Upper lobe of left lung (tissue), 4 donors: Measurements from ENCODE around the gene SLIT1.

Experiments used
- POLR2A ChIP-seq, 4 donors: fragments of 450-650 bp; IDR thresholded peaks; one replicate each; pipeline ENCODE4 v1.5.1; 2016 to 2017; ENCODE audit warnings: antibody characterized with exemption in 4 of 4, mild to moderate bottlenecking in 2 of 4
- POLR2AphosphoS5 ChIP-seq, 2 donors: sonication (generic); formaldehyde crosslinking; IDR thresholded peaks; one replicate each; pipeline ENCODE4 v1.5.1; 2017; ENCODE audit warnings: antibody characterized with exemption in 2 of 2
- TF ChIP-seq, protein P1 (sequence below), 6 experiments: fragments of 450-650 bp in 4 of 6; fragments of 200-600 bp in 2 of 6; sonication (generic) in 2 of 6; IDR thresholded peaks; one replicate each; pipeline ENCODE4 v1.5.1; 2016 to 2019; ENCODE audit warnings: antibody characterized with exemption in 6 of 6

- TF ChIP-seq, protein P1, sequence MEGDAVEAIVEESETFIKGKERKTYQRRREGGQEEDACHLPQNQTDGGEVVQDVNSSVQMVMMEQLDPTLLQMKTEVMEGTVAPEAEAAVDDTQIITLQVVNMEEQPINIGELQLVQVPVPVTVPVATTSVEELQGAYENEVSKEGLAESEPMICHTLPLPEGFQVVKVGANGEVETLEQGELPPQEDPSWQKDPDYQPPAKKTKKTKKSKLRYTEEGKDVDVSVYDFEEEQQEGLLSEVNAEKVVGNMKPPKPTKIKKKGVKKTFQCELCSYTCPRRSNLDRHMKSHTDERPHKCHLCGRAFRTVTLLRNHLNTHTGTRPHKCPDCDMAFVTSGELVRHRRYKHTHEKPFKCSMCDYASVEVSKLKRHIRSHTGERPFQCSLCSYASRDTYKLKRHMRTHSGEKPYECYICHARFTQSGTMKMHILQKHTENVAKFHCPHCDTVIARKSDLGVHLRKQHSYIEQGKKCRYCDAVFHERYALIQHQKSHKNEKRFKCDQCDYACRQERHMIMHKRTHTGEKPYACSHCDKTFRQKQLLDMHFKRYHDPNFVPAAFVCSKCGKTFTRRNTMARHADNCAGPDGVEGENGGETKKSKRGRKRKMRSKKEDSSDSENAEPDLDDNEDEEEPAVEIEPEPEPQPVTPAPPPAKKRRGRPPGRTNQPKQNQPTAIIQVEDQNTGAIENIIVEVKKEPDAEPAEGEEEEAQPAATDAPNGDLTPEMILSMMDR (IDR thresholded peaks at IDR 0.05): no peak
- no peak for TF ChIP-seq POLR2AphosphoS5 (IDR thresholded peaks at IDR 0.05)
- no peak for TF ChIP-seq POLR2A (IDR thresholded peaks at IDR 0.05)
Measured at GRCh38 chr10:96987141-96987841, 198.5 kb downstream of the SLIT1 start.
